B cell (primary cell): ENCODE results near the gene ZNF354C. TPM values are rescaled to one million over a fixed set of nuclear protein-coding genes. Genes with fewer than 3 reads are reported as not detected.

Source experiments
- ATAC-seq: fragments of 200-7000 bp; cut with Tn5 transposase; one replicate; pipeline ENCODE4 v1.10.0; 2021; ENCODE audit warnings: low read depth, mild to moderate bottlenecking, moderate number of reproducible peaks, moderate library complexity
- CTCF ChIA-PET: fragments of 350-600 bp; sonication (Branson Sonifier 250); formaldehyde crosslinking; loops from one replicate; lab custom pipeline; 2021; ENCODE audit warnings: antibody characterized with exemption, inconsistent platforms; lab: Charles Lee
- POLR2A ChIA-PET: fragments of 350-600 bp; sonication (Branson Sonifier 250); formaldehyde crosslinking; loops from one replicate; lab custom pipeline; 2021; ENCODE audit warnings: antibody characterized with exemption; lab: Charles Lee
- DNase-seq: peaks from one replicate; pipeline ENCODE4 v3.0.0; 2013
- H2AFZ ChIP-seq: 2 replicates; pipeline ENCODE4 v1.6.1; 2012; ENCODE audit warnings: mild to moderate bottlenecking, low read depth, low read length; ENCODE audit not compliant: insufficient read depth, poor library complexity, severe bottlenecking
- H3K27ac ChIP-seq, 2 donors: 1 replicate in 1 of 2; 2 replicates in 1 of 2; pipeline ENCODE4 v1.5.1; 2012 to 2013; ENCODE audit warnings: low read length in 2 of 2, mild to moderate bottlenecking in 2 of 2, moderate library complexity in 1 of 2
- H3K27me3 ChIP-seq, 4 experiments: fragments of 200-600 bp in 1 of 4; sonication (generic) in 1 of 4; replicated peaks in 1 of 4; 1 replicate in 2 of 4; 2 replicates in 2 of 4; pipeline versions ENCODE4 v1.6.1 to v1.7.0; 2013 to 2016; ENCODE audit warnings: low read length in 3 of 4, mild to moderate bottlenecking in 2 of 4, mixed read lengths in 1 of 4, moderate library complexity in 1 of 4; ENCODE audit not compliant: insufficient read depth in 4 of 4, control insufficient read depth in 3 of 4; ENCODE audit errors: control extremely low read depth in 1 of 4
- H3K36me3 ChIP-seq, 2 experiments: replicated peaks in 1 of 2; 1 replicate in 1 of 2; 2 replicates in 1 of 2; pipeline versions ENCODE4 v1.6.1 to v1.7.1; 2013; ENCODE audit warnings: low read length in 1 of 2; ENCODE audit not compliant: insufficient read depth in 2 of 2, control insufficient read depth in 1 of 2; ENCODE audit errors: control extremely low read depth in 1 of 2, extremely low read depth in 1 of 2
- H3K4me1 ChIP-seq, 2 donors: fragments of 200-600 bp in 1 of 2; sonication (generic) in 1 of 2; 1 replicate in 1 of 2; 2 replicates in 1 of 2; pipeline versions ENCODE4 v1.5.1 to v1.6.1; 2013 to 2017; ENCODE audit warnings: low read length in 2 of 2; ENCODE audit not compliant: control insufficient read depth in 2 of 2, insufficient read depth in 2 of 2
- H3K4me2 ChIP-seq: replicated peaks from 2 replicates; pipeline ENCODE3; 2012; ENCODE audit warnings: mild to moderate bottlenecking, low read depth, low read length; ENCODE audit not compliant: poor library complexity, severe bottlenecking
- H3K4me3 ChIP-seq, 5 experiments: fragments of 200-600 bp in 1 of 5; sonication (generic) in 1 of 5; 1 replicate in 3 of 5; 2 replicates in 2 of 5; pipeline versions ENCODE4 v1.5.1 to v1.7.0; 2011 to 2016; ENCODE audit warnings: low read length in 4 of 5, mild to moderate bottlenecking in 4 of 5, low read depth in 2 of 5, control low read depth in 1 of 5, moderate library complexity in 1 of 5; ENCODE audit not compliant: insufficient read depth in 1 of 5; ENCODE audit errors: control extremely low read depth in 1 of 5, extremely low read depth in 1 of 5
- H3K79me2 ChIP-seq: fragments of 200-600 bp; sonication (generic); one replicate; pipeline ENCODE4 v1.6.0; 2016; ENCODE audit warnings: low read length; ENCODE audit not compliant: control insufficient read depth, insufficient read depth
- H3K9ac ChIP-seq: fragments of 200-600 bp; sonication (generic); 2 replicates; pipeline ENCODE4 v1.6.1; 2017; ENCODE audit warnings: mild to moderate bottlenecking, low read length, moderate library complexity
- H3K9me3 ChIP-seq, 3 donors: one replicate each; pipeline versions ENCODE4 v1.6.1 to v1.7.1; 2013; ENCODE audit warnings: low read length in 2 of 3; ENCODE audit not compliant: control insufficient read depth in 2 of 3, insufficient read depth in 1 of 3; ENCODE audit errors: control extremely low read depth in 1 of 3
- H4K20me1 ChIP-seq: 2 replicates; pipeline ENCODE4 v1.6.0; 2012; ENCODE audit warnings: mild to moderate bottlenecking, low read length; ENCODE audit not compliant: insufficient read depth, control insufficient read depth, poor library complexity, severe bottlenecking
- H3K27ac Mint-ChIP-seq: one replicate; pipeline ENCODE4 v1.8.0; 2021; ENCODE audit warnings: mixed read lengths
- H3K27me3 Mint-ChIP-seq: one replicate; pipeline ENCODE4 v1.8.0; 2021; ENCODE audit warnings: mixed read lengths
- H3K4me1 Mint-ChIP-seq: one replicate; pipeline ENCODE4 v1.8.0; 2021; ENCODE audit warnings: mixed read lengths
- H3K4me3 Mint-ChIP-seq: one replicate; pipeline ENCODE4 v1.8.0; 2021; ENCODE audit warnings: mixed read lengths
- H3K9me3 Mint-ChIP-seq: one replicate; pipeline ENCODE4 v1.8.0; 2022; ENCODE audit warnings: mixed read lengths; ENCODE audit not compliant: insufficient read depth
- CTCF ChIP-seq: fragments of 200-600 bp; IDR thresholded peaks from one replicate; pipeline ENCODE4 v1.8.0; 2022; ENCODE audit warnings: antibody characterized with exemption, mild to moderate bottlenecking
- EZH2 ChIP-seq: IDR thresholded peaks from 2 replicates; pipeline ENCODE4 v1.6.1; 2012; ENCODE audit warnings: borderline replicate concordance, low read depth, mild to moderate bottlenecking, moderate library complexity, low read length; ENCODE audit not compliant: insufficient read depth, poor library complexity, severe bottlenecking
- WGBS: methylation state at CpG from one replicate; pipeline ENCODE4 v1.1.5; 2013; ENCODE audit warnings: missing lambda C conversion rate; ENCODE audit not compliant: insufficient coverage; 5-methylcytosine and 5-hydroxymethylcytosine counted together
- intact Hi-C: fragments of 100-400 bp; cut with micrococcal nuclease; formaldehyde crosslinking; loops from one replicate; pipeline ENCODE4 v1.10.0; 2022
- polyA plus RNA-seq: library from polyadenylated mRNA; depleted of rRNA; stranded (reverse); fragments of >200 nt; gene quantifications from 2 replicates; pipeline ENCODE4 v1.2.3, GENCODE V29; 2012
- total RNA-seq, 2 donors: library from RNA; stranded (reverse); fragments of 120-200 nt in 1 of 2; gene quantifications; 1 replicate in 1 of 2; 2 replicates in 1 of 2; pipeline versions ENCODE4 v1.2.3 to v1.2.4, GENCODE V29; 2013 to 2022

ZNF354C gene
- total and polyA plus RNA-seq, 2 donors (not counting 1 experiment from before 2014, with no cell fraction given): 2.2 to 9.5 TPM

DNA sequence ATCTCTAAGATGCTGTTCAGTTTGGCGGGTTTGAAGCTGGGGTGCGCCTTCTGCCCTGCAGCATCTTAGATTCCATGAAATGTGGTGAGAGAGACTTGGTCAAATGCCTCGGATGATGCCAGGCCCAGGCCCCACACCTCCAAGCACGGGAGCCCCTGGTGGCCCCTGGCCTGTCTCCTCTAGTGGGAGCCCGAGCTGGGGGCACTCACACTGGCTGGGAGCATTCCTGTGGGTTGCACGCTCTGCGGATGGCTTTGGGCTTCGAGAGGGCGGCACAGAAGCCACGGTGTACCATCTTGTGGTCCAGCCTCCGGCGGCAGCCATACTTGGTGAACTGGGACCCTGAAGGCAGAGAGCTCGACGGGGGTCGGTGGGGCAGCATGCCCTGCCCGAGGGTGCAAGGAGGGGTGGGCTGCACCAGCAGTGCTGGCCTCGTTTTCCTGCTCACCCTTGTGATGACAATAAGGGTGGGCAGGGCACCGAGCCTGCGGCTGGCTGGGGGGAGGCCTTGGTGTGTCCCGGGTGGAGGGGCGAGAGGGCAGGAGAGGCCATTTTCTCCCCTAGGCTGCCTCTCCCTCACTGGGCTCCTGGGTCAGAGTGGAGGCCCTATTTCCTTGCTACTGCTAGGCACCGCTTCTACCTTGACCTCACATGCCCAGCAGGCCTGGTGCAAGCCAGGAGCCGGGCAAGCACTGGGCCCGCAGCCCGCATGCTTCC is 65.8 kb downstream of the ZNF354C start:
- H3K27me3 ChIP-seq: no peaks in the 10 kb centered on the region
- no peak overlapping the region for H3K9ac ChIP-seq
- CTCF ChIA-PET: no interaction called here
- H3K4me2 ChIP-seq: no peak overlapping the region
- peaks cover 0 to 67% (median 0%) of the 10 kb centered on the region in 3 donors for H3K9me3 ChIP-seq
- no peaks in the 10 kb centered on the region for H3K4me1 Mint-ChIP-seq
- H3K4me1 ChIP-seq: no peaks in the 10 kb centered on the region
- no peaks in the 10 kb centered on the region for H4K20me1 ChIP-seq
- DNase-seq: no peak
- H3K79me2 ChIP-seq: no peaks in the 10 kb centered on the region
- ATAC-seq: no peak
- H3K4me3 Mint-ChIP-seq: no peak overlapping the region
- no peak overlapping the region for H2AFZ ChIP-seq
- POLR2A ChIA-PET: no interaction called here
- no peak overlapping the region for H3K27ac ChIP-seq
- H3K27ac Mint-ChIP-seq: no peak overlapping the region
- no peak for TF ChIP-seq EZH2
- no peak for TF ChIP-seq CTCF
- intact Hi-C loops: no loop called here
- no peaks in the 10 kb centered on the region for H3K9me3 Mint-ChIP-seq
- H3K4me3 ChIP-seq: no peak overlapping the region
- 90% methylated on average over 23 of the region's 25 CpGs for WGBS
- no peaks in the 10 kb centered on the region for H3K27me3 Mint-ChIP-seq
- H3K36me3 ChIP-seq: no peaks in the 10 kb centered on the region

GRCh38 chr5:179126506-179126991 is 66.4 kb downstream of the ZNF354C start:
- H3K4me2 ChIP-seq: no peak overlapping the region
- ATAC-seq: no peak
- H3K4me3 ChIP-seq: no peak overlapping the region
- no peak for TF ChIP-seq CTCF
- TF ChIP-seq EZH2: no peak
- WGBS: 83% methylated on average over 14 of the region's 14 CpGs
- DNase-seq: no peak
- H3K9me3 ChIP-seq: peaks cover 0 to 64% (median 0%) of the 10 kb centered on the region in 3 donors
- Mint-ChIP-seq H3K9me3 (no peaks in the 10 kb centered on the region), H3K4me3 (no peak overlapping the region), H3K4me1 (no peaks in the 10 kb centered on the region), H3K27me3 (no peaks in the 10 kb centered on the region), H3K27ac (no peak overlapping the region)
- H3K4me1 ChIP-seq: no peaks in the 10 kb centered on the region
- intact Hi-C loops: no loop called here
- POLR2A ChIA-PET: no interaction called here
- no peak overlapping the region for H3K9ac ChIP-seq
- no peaks in the 10 kb centered on the region for H3K27me3 ChIP-seq
- CTCF ChIA-PET: no interaction called here
- no peak overlapping the region for H2AFZ ChIP-seq
- no peaks in the 10 kb centered on the region for H4K20me1 ChIP-seq
- H3K79me2 ChIP-seq: no peaks in the 10 kb centered on the region
- H3K36me3 ChIP-seq: no peaks in the 10 kb centered on the region
- H3K27ac ChIP-seq: no peak overlapping the region
